ENCODE results near the gene CCDC17. TPM values are rescaled to one million over a fixed set of nuclear protein-coding genes. Genes with fewer than 3 reads are reported as not detected.

Gene CCDC17
- total and polyA plus RNA-seq, 2 of the 8 experiments (the other 6 are each of a cell fraction or from before 2014, with no cell fraction given): 0.95 to 2.0 TPM

GRCh38 chr1:45660336-45660735 is 36.5 kb upstream of the CCDC17 start:
- Histone ChIP-seq H4K8ac (ENCODE audit: extremely low read depth, insufficient read depth, low read length) (no peak overlapping the region), H3K4me1 (replicated peaks in 1 of 4; ENCODE audit: control insufficient read depth in 3 of 4, insufficient read depth in 4 of 4, low read length in 3 of 4) (no peaks in the 10 kb centered on the region), H3K79me2 (ENCODE audit: control insufficient read depth in 1 of 2, insufficient read depth in 2 of 2, low read length in 2 of 2) (peaks cover 3 to 54% of the 10 kb centered on the region in 2 experiments), H4K5ac (ENCODE audit: insufficient read length, low read depth, low read length) (no peak overlapping the region), H3K27ac (ENCODE audit: low read depth, low read length) (no peak overlapping the region), H3K4ac (replicated peaks; ENCODE audit: insufficient read length, low read depth, low read length) (no peak overlapping the region), H3K14ac (ENCODE audit: insufficient read length) (no peak overlapping the region), H2BK15ac (ENCODE audit: low read length) (no peak overlapping the region), H3K9me3 (ENCODE audit: insufficient read depth in 2 of 2, low read depth in 1 of 2, low read length in 1 of 2) (no peaks in the 10 kb centered on the region), H3K27me3 (replicated peaks in 1 of 4; ENCODE audit: control insufficient read depth in 3 of 4, extremely low read depth in 1 of 4, insufficient read depth in 3 of 4, low read length in 3 of 4) (no peaks in the 10 kb centered on the region), H2BK120ac (replicated peaks; ENCODE audit: low read depth, low read length) (no peak overlapping the region), H2BK5ac (ENCODE audit: low read depth, low read length) (no peak overlapping the region), H4K91ac (replicated peaks; ENCODE audit: insufficient read length, low read length) (no peak overlapping the region), H3K23ac (ENCODE audit: insufficient read length) (no peak overlapping the region), H3K18ac (ENCODE audit: extremely low read depth, low read length) (no peak overlapping the region), H3K56ac (replicated peaks; ENCODE audit: insufficient read length, low read depth, low read length) (no peak overlapping the region), H2AFZ (ENCODE audit: low read length) (no peak overlapping the region), H3K4me2 (ENCODE audit: insufficient read depth in 1 of 2, low read depth in 2 of 2, low read length in 2 of 2) (no peak overlapping the region), H4K20me1 (replicated peaks in 1 of 2; ENCODE audit: control insufficient read depth in 1 of 2, insufficient read depth in 2 of 2, low read length in 2 of 2) (peaks cover 0 to 7% of the 10 kb centered on the region in 2 experiments), H2AK5ac (ENCODE audit: low read depth, low read length) (no peak overlapping the region), H3K36me3 (ENCODE audit: control insufficient read depth in 2 of 4, insufficient read depth in 4 of 4, low read length in 3 of 4) (peaks cover 19 to 56% (median 33%) of the 10 kb centered on the region in 4 experiments), H3K23me2 (ENCODE audit: low read depth, low read length) (no peaks in the 10 kb centered on the region), H2BK12ac (ENCODE audit: low read depth, low read length) (no peak overlapping the region), H2BK20ac (ENCODE audit: low read length) (no peak overlapping the region), H3K79me1 (ENCODE audit: low read depth, low read length) (peaks cover 3% of the 10 kb centered on the region; the same call in 1 of the 2 replicates), H3K4me3 (ENCODE audit: extremely low read depth in 1 of 4, insufficient read depth in 2 of 4, low read depth in 3 of 4, low read length in 4 of 4) (no peak overlapping the region), H3K9ac (replicated peaks in 1 of 4; ENCODE audit: extremely low read depth in 1 of 4, low read depth in 3 of 4, low read length in 3 of 4) (no peak overlapping the region)
- DNase-seq (ENCODE audit: low read depth in 1 of 2, low spot score in 2 of 2) (no peak), FAIRE-seq (no peak)
- TF ChIP-seq NRF1 (IDR thresholded peaks at IDR 0.05; ENCODE audit: low read depth, low read length) (no peak), CHD1 (IDR thresholded peaks at IDR 0.05; ENCODE audit: low read depth, low read length) (no peak), RFX5 (IDR thresholded peaks at IDR 0.05; ENCODE audit: borderline replicate concordance, low read depth, low read length) (no peak)
- ChIA-PET CTCF (ENCODE audit: partially characterized antibody) (interaction anchor here (0.7 to 1.1 kb wide), 2 partner anchors 13 to 80 kb away, joined by 3 read pairs; no protein-coding TSS in a partner anchor), POLR2A (ENCODE audit: partially characterized antibody) (interaction anchor here (1.0 kb wide), 1 partner anchor 26 kb away, joined by 4 read pairs; the partner anchor contains the start of gene GPBP1L1)
- 93% methylated on average over 2 of the region's 2 CpGs; no CpG with 5 or more reads in 1 of the 2 experiments for WGBS, 2 experiments (ENCODE audit: extremely low coverage in 1 of 2, insufficient coverage in 1 of 2, insufficient read length in 1 of 2, insufficient replicate concordance in 2 of 2, low coverage in 1 of 2, low lambda C conversion rate in 2 of 2, missing lambda C conversion rate in 1 of 2)
